GM21447 (cell line): ENCODE results near the gene ULBP3.
"Not testable (repeated sequence)": the region's sequence is repeated elsewhere in the genome, so short reads cannot be mapped to it uniquely, and the experiment has no call there.

Experiments
- ATAC-seq: cut with Tn5 transposase; IDR thresholded peaks from one replicate; pipeline ENCODE4 v1.9.1; 2021; ENCODE audit not compliant: unreplicated experiment

The ULBP3 gene

DNA sequence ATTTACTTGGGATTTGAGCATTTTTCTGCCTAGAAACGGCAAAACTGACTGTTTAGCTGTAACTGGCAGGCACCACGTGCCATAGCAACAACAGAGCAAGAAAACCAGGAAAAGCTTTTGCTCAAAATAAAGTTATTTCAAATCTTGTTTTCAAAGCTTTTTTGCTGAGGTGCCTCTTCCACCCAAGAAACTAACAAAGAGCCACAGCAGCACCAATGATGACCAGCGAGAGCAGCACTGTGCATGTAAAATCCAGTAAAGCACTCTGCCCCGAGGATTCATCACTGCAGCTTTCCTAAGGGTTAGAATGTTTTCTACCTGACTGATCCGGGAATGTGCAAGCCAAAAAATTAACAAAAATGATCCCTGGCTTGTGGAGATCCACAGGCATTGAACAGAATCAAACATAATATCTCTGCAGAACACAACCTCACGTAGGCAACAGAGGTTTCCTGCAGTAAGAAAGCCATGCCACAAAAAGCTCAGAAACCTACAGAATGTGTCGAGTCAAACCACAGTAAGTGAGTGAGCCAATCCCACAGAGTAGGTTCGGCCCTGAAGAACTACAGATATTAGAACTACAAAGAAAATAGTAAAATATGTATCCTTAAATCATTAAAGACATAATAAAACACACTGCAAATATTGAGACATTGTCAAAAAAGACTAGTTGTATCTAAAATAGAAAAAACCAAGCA is 7.4 kb upstream of the ULBP3 start:
- no peak for ATAC-seq

GRCh38 chr6:150075034-150075421 is 6.1 kb upstream of the ULBP3 start:
- ATAC-seq, result no peak

GRCh38 chr6:150074396-150075033 is 5.6 kb upstream of the ULBP3 start:
- not testable (repeated sequence) for ATAC-seq

- ATAC-seq, result no peak
Measured at GRCh38 chr6:150072201-150072600, 3.3 kb upstream of the ULBP3 start.

DNA sequence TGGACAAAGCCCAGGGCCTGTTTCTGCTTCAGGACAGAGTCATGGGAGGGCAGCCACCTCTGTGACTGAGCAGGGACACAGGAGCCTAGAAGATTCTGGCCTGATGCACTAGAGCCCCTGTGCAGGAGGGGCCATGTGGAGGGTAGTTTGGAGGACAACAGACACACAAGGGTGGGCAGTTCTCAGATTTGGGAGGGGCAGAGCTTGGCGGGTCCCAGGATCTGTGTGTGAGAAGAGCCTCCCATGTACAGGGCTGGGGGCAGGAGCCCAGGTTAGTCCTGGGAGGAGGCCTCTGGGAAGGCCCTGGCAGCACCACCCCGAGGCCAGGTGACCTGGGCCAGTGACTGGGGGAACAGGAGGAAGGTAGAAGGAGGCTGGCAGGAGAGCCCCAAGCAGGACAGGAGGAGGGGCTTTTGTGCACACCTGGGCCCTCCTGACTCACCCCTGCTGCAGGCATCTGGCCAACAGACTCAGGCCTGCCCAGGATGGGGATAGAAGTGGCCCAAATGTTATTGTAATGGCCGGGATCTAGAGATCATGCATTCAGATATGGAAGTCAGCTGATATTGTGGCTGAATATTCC is 1.4 kb upstream of the ULBP3 start:
- ATAC-seq, result no peak

DNA sequence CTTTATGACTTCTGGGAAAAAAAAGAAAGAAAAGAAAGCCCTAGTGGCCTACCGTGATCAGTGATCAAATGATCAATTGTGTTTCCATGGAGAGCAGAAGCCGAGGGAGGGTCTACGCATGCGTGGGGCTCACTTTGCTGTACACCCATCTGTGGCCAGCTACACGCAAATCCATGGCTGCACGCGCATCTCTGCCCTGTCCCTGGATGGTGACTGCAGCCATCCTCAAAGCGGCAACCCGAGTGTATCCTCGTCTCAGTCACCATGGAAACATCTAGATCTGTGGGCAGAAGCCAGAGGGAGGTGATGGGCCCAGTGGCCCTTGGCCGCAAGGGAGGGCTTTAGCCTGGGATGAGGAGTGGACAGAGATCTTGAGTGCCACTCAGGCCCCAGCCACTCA is 785 bp upstream of the ULBP3 start:
- ATAC-seq, result no peak

DNA sequence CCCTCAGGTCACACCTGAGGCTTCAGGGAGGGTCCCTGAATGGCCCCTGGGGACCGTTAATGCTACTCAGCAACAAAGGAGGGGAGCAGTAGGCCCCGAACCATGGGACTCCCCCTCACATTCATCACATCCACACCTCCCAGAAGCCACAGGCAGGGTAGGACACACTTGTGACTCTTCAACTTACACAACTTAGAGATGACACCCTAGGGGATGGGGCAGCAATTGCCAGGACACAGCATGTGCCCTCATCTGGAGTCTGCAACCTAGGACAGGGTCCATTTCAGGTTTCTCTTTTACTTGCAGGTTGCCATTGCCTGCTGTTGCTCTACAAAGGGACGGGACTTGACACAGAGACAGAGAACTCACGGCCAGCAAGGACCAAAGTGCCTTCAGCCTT is 770 bp downstream of the ULBP3 start:
- ATAC-seq, result no peak

GRCh38 chr6:150065083-150065482 is 3.8 kb downstream of the ULBP3 start:
- ATAC-seq, result no peak

GRCh38 chr6:150063640-150064039 is 5.3 kb downstream of the ULBP3 start:
- ATAC-seq, result no peak

DNA sequence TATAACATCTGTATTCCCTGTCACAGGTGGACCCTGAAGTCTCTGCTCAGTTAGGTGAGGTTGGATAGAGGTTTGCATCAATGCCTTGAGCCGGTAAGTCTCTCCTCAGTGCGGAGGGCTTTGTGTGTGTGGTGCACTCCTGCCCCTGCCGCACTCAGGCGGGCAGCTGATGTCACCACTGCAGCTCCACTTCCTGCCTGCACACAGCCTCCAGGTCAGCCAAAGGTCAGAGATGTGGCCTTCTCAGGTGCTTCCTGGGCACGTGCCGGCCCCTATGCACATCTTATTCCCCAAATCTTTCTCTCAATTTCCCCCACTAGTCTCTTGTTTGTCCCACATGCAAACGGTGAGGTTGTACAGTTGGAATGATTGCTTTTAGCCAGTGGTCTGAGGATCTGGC is 8.9 kb downstream of the ULBP3 start:
- ATAC-seq, result not testable (repeated sequence)

- ATAC-seq, result no peak
Measured at GRCh38 chr6:150058986-150059385, 9.9 kb downstream of the ULBP3 start.

- no peak for ATAC-seq
Measured at GRCh38 chr6:150058231-150058792, 10.6 kb downstream of the ULBP3 start.

DNA sequence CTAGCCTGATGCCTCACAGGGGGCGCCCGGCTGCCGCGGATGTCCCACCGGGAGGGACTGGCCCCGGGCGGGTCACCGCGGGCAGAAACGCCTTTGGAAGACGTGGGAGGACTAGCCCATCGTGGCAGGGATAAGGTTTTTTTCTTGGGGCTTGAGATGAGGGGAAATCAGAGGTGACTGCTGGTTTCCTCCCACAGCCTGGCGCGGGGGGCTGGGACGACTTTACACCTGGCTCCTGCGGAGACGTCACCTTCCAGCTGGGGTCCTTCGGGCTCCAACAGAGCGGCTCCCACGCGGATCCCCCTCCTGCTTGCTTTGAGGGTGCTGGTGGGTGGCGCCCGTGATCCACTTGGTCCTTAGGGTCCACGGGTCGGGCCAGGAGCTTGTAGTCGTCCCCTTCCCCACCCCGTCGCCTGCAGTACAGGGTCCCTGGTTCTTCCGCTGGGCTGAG is 11.4 kb downstream of the ULBP3 start:
- ATAC-seq, result no peak

- no peak for ATAC-seq
Measured at GRCh38 chr6:150056916-150057315, 12.0 kb downstream of the ULBP3 start.

- ATAC-seq, result no peak
Measured at GRCh38 chr6:150056156-150056555, 12.8 kb downstream of the ULBP3 start.

DNA sequence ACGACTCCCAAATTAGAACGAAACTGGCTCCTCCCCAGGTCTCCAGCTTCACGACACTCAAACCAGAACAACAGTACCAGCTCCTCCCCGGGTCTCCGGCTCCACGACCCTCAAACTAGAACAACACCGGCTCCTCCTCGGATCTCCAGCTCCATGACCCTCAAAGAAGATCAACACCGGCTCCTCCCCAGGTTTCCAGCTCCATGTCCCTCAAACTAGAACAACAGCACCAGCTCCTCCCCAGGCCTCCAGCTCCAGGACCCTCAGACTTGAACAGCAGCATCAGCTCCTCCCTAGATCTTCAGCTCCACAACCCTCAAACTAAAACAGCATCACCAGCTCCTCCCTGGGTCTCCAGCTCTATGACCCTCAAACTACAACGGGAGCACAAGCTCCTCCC is 13.8 kb downstream of the ULBP3 start:
- ATAC-seq, result no peak

DNA sequence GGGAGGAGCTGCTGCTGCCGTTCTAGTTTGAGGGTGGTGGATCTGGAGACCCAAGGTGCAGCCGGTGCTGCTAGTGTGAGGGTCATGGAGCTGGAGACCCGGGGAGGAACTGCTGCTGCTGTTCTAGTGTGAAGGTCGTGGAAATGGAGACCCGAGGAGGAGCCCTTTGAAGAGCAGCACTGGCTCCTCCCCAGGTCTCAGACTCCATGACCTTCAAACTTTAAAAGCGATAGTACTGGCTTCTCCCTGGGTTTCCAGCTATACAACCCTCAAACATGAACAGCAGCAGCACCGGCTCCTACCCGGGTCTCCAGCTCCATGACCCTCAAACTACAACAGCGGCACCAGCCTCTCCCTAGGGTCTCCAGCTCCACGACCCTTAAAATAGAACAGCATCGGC is 15.5 kb downstream of the ULBP3 start:
- ATAC-seq, result no peak

GRCh38 chr6:150050846-150051245 is 18.1 kb downstream of the ULBP3 start:
- ATAC-seq, result no peak

DNA sequence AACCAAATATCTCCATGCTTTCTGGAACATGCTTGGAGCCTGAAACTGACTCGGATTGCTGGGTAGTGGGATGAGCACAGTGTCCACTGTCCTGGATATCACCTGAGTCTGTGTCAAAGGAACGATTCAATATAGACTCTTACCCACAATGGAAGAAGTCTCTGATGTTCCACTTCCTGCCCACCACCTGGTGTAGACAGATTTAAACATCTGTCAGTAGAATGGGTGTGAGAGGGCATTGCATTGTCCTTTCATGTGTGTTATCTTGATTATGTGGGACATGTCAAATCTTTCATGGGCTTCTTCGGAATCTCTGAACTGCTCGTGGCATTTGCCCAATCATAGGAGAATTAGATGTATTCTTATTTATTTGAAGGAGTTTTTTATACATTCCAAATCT is 20.8 kb downstream of the ULBP3 start:
- no peak for ATAC-seq

DNA sequence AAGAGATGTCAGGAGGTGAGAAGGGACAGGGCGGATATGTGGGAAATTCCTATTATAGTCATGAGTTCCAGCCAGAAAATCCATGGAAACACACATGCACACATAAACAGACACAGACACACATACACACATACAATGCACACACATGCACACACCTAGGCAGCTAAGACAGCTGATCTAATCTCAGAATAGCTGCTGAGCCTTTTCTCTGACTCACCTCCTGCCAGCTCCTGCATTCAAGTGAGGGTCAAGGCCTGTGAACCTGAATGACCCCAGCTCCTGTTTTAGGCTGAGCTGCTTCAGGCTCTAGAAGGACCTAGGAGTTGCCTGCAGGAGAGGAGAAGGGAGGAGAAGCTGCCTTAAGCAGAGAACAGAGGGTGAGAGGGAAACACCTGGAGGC is 22.0 kb downstream of the ULBP3 start:
- no peak for ATAC-seq

GRCh38 chr6:150044621-150045145 is 24.2 kb downstream of the ULBP3 start:
- ATAC-seq, result no peak
